Suppressor macrophage (primary cell): ENCODE data around the gene MCF2L2.

Experiments used
- DNase-seq, 4 experiments: peaks; one replicate each; pipeline ENCODE4 v3.0.0-alpha.2; 2020 to 2022

Gene MCF2L2

DNA sequence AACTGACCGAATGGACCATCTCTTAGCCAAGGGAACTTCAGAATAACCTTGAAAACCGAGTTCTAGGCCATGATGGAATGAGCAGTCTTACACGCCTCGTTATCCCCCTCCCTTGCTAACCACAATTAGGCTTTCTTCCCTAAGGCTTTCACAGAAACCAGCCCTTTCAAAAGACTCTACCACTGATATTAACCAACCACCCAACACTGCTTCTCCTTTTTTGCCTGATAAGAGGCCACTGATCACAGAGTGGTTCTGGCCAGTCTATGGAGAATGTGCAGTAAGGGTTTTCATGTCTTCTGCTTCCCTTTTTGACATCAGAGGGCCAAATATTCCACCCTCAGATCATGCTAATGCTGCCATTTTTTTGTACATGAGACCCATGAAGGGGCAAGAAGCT lies 59.3 kb downstream of the MCF2L2 start:
- peak; percentile 70 to 89 (median 83) for DNase-seq

DNA sequence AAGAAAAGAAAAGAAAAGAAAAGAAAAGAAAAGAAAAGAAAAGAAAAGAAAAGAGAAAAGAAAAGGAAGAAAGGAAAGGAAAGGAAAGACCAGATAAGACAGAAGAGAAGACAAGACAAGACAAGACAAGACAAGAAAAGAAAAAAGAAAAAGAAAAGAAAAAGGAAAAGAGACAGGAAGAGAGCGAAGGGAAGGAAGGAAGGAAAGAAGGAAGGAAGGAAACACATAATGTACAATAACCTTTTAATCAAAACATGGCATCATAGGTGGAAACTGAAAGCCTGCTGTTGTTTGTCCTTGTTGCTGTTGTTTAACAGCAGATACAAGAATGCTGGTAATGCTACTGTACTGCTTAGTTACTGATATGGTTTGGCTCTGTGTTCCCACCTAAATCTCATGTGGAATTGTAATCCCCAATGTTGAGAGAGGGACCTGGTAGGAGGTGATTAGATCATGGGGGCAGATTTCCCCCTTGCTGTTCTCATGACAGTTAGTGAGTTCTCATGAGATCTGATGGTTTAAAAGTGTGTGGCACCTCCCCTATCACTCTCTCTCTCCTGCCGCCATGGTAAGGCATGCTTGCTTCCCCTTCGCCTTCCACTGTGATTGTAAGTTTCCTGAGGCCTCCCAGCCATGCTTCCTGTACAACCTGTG lies 67.3 kb downstream of the MCF2L2 start:
- no peak for DNase-seq

DNA sequence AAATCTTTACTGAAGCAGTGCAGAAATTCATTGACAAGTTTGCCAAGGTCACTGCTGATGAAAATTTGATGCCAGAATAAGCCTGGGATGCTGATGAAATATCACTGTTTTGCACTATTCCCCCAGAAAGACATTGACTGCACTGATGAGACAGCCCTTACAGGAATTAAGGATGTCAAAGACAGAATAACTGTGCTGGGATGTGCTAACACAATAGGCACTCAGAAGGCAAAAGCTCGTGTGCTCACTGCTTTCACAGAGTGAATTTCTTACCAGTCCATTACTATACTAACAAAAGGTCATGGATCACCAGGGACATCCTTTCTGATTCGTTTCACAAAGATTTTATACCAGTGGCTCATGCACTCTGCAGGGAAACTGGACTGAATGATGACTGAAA lies 69.4 kb downstream of the MCF2L2 start:
- no peak for DNase-seq

DNA sequence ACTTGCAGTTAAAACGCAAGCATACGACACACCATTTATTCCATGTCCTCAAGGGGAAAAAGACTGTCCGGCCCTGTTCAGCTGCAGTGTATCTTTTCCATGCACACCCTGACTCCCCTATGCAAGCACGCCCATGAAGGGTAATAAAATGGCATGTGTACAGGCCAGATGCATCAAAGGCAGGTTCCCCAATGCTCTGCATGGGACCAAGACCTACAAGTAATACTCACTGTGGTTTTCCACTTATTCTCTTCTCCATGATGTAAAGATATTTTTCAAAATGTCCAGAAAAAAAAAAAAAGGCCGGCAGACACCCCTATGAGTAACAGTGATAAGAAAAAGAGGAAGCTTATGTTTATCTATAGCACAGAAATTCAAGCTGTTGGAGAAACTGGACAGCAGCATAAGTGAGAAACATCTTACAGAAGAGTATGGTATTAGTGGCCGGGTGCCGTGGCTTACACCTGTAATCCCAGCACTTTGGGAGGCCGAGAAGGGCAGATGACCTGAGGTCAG lies 70.8 kb downstream of the MCF2L2 start:
- no peak for DNase-seq

DNA sequence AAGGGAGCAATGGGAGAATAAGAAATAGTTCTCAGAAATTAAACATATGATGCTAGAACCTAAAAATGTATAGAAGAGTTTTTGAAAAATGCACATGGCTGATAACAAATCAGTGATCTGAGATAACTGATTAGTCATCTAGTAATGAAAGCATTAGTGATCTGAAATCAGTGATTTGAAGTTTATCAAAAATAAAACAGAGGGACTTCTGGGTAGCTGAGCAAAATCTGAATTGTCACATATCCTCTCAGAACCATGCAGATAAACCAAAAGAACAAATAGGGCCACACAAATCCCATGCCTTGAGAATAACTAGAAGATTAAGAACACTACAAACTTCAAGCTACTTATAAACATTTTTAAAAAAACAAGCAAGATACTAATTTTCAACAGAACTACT lies 71.5 kb downstream of the MCF2L2 start:
- DNase-seq: no peak

DNA sequence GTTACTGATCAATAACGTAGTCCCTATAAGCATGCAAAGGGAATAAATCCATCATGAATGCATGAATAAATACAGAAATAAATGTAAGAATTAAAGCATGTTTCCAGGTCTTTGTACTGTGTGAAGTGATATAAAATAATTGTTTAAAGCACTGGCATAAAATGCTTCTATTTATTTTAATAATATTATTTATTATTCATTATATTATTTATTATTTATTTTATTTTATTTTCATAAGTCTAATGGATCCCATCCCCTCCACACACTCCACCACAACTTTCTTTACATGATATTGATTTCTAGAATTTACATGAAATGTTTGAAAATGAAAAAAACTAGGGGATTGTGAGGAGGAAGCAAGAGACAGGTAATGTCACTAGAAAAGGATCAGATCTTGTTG lies 73.5 kb downstream of the MCF2L2 start:
- DNase-seq: no peak

DNA sequence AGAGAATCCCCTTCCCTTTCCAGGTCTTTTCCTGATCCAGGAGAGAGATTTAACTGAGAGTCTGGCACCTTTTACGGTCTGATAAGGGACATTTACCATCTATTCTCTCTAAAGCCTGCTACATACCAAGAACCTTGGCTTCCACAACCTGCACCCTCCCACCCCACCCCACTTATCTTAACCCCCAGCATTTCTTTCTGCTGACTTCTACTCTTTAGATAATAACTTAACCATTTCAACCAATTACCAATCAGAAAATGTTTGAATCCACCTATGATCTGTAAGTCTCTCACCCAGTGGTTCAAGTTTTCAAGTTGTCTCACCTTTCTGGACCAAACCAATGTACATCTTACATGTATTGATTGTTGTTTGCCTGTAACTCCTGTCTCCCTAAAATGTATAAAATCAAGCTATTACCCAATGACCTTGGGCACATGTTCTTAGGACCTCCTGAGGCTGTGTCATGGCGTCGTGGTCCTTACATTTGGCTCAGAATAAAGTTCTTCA lies 74.0 kb downstream of the MCF2L2 start:
- no peak for DNase-seq

DNA sequence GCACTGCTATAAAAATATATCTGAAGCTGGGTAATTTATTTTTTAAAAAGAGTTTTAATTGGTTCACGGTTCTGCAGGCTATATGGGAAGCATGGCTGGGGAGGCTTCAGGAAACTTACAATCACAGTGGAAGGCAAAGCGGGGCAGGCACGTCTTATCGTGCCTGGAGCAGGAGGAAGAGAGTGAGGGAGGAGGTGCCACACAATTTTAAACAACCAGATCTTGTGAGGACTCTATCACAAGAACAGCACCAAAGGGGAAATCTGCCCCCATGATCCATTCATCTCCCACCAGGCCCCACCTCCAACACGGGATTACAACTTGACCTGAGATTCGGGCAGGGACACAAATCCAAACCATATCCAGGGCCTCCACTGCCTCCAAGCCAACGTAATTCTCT lies 75.0 kb downstream of the MCF2L2 start:
- DNase-seq: no peak

DNA sequence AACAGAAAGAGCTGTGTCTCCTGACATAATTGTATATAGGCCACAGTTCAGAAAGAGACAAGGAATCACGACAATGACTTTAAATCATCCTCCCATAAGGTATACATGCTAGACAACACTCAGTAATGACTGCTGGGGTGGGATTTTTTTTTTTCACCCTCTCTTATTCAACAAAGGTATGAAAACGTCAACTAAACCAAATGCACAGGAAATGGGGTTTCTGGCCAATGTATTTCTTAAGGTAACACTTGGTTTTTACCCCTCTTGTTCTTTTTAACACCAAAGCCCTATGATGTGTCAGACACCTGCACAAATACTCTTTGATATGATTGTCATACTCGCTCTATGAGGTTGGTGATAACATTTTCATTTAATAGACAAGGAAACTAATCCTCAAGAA lies 78.3 kb downstream of the MCF2L2 start:
- no peak for DNase-seq

DNA sequence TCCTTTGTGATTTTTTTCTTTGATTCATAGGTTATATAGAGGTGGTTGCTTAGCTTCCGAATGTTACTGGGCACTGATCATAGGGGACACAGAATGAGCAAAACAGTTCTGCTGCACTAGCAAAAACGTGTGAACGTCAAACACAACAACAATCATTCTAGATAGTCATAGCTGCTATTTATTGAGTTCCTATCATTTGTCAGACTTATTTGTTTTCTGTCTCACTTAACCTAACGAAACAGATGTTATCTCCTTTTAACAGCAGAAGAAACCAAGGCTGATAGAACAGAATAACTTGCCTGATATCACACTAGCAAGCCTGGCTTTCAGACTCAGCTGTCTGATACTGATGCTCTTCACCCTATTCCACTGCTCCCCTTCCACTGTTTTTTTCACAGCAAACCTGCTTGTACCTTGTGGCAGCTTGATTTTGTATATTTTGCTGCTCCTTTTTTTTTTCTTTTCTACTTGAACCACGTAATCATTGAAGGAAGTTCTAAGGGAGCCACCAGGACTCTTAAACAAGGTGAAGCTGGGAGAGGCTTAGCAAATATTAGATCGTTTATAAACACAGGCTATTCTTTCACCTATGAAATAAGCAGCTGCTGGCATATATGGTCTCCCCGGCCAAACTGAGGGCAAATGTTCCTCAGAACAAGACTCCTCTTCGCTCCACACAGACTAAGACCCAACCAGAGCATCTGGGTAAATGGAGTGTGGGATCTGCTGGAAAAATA lies 78.8 kb downstream of the MCF2L2 start:
- no peak for DNase-seq

DNA sequence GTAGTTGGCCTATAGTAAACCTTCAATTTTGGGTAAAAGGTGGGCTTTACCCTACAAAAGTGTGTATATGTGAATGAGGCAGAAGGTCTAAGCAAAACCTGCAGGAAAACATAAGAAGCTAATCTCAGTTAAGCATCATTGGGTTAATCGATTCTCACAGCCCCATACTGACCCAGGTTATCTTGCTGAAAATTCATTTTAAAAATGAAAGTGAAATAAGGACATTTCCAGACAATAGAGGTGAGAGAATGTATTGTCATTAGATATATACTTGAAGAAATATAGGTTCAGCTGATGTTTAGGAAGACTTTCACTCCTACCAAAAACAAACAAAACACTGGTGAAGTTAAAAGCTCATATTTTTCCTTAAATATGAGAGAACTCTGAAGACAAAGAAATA lies 85.6 kb downstream of the MCF2L2 start:
- DNase-seq: no peak

DNA sequence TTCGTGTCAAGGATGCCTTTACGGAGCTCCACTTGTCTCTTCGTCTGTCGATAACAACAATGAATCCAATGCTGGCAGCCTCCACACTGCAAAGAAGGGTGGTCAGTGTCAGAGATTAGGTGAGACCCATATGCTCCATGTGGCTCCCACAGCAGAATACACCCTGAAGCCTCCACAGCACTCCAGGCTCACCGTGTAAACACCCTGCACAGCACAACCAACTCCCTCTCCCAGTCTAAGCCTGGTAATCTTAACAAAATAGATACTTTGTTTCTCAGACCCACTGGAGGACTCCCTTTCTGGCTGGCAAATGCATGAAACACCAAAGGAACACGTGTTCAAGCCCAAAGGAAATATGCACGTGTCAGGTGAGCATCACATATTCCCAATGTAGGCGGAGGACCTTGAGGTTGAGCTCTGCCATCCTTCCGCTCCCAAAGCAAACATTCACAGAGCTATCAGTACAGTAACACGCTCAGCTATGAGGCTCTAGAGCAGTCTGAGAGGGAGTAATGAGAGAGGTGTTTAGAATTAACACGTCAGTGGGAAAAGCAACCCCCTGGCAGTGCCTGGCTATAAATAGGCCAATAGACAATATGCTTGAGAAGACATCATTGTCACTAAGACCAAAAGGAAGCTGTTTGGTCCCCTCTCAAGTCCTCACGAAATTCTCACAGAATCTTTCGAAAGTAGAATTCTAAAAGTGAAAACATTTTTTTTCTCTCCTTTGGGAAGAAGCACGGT lies 86.7 kb downstream of the MCF2L2 start:
- no peak for DNase-seq

DNA sequence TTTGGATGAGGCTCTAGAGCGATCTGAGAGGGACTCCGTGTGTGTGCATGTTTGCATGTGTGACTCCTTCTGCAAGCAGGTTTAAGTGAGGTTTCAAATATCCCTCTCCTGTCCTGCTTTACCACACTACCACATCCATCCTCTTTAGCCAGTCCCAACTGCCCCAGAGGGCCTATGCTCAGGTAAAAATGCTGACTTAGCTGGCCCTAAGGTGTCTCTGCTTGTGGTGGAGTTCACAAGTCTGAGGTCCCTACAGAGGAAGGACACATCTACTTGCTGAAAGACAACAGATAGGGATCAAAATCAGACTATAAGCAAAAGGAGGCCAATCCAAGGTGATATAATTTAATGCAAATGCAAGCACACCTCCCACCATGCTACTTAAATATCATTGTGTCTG lies 88.2 kb downstream of the MCF2L2 start:
- no peak for DNase-seq

DNA sequence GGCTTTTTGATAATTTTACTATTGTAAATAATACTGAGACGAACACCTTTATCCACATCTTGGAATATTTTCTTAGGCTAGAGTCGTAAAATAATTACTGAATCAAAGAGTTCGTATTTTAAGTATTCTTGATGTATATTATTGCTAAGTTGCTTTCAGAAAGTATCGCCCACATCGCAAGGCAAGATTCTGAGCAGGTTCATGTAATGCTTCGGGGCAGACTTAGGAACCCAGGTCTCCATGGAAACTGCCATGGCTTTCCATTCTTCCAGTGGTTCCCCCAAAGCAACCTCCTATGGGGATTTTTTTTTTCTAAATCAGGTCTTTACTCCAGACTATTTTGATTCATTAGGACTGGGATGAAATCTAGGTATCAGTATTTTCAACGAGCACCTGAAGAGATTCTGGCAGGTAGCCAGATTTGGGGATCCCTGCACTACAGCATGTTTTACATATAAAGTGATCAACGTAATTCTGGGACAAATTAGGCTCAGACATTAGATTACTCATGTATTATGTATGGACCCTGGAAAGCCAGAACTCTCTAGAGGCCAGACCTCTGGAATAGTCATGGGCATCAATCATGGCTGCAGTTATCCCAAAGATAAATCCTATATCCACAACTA lies 88.8 kb downstream of the MCF2L2 start:
- DNase-seq: no peak

DNA sequence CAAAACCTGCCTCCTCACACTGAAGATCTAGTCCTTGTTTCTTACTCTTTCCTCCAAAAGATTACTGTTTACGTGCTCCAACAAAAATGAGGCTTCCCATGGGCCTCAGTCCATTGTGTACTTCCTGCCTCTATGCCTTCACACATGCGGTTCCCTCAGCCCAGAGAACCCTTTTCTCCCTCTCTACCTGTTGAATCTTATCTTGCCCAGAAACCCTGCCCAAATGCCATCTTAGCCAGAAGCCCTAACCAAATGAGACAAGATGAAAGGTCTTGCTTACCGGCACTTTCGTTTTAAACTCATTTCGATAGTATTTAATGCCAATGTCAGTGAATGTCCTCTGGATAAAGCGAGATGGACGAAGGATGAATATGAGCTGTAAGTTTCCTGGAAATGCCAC lies 89.9 kb downstream of the MCF2L2 start:
- DNase-seq: no peak

DNA sequence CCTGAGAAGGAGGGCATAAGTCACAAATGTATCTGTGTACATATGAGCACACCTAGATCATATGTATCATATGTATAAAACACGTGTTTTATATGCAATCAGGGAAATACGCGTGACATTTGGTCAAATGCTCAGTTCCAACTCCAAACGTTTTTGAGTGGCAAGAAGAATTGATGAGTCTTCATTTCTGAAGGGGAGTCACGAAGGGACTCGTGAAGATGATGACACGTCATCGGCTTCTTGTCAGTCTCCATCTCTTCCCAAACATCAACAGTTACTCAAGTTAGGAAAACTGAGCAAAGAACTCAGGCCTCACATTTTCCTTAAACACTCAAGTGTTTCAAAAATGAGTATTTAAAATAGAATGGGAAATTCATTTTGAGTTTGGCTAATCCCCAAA lies 95.9 kb downstream of the MCF2L2 start:
- no peak for DNase-seq

DNA sequence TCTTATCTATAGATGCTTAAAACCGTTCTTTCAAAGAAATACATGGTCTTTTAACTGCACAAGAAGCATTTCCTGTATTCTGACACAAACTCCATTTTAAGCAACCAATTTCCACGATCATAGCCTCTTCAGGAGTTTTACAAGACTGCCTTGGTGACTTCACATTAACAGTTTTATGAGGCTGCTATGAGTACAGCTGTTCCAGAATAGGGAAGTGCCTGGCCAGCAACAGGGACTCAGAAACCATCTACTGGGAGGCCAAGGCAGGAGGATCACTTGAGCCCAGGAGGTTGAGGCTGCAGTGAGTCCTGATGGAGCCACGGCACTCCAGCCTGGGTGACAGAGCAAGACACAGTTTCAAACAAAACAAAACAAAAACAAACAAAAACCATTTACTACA lies 96.9 kb downstream of the MCF2L2 start:
- DNase-seq: peak; percentile 20 to 67 (median 42)

DNA sequence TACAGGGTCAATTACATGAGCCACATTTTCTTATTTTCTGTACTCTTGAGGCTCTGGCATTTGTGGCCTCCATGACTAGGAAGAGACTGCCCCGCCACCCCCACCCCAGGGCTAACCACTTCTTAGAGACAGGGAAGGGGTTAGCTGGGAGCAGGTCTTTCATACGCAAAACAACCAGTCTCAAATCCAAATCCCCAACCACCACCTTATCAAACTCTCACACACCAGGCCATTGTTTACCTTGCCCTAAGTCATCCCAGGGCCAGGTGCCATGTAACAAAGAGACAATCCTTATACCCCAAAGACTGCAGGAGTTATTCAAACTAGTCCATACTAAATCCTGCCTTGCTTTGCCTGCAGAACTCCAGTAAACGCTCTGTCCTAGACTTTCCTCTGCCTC lies 97.5 kb downstream of the MCF2L2 start:
- no peak for DNase-seq

DNA sequence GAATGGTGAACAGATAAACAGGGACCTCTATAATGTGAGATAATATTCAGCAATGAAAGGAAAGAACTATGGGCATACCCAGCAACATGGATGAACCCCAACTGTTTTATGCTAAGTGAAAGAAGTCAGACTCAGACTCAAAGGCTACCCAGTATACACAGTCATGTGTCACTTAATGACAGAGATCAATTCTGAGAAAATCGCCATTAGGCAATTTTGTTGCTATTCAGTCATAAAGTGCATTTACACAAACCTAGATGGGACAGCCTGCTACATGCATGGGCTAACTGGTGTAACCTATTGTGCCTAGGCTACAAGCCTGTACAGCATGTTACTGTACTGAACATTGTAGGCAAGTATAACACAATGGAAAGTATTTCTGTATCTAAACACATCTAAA lies 98.9 kb downstream of the MCF2L2 start:
- no peak for DNase-seq

DNA sequence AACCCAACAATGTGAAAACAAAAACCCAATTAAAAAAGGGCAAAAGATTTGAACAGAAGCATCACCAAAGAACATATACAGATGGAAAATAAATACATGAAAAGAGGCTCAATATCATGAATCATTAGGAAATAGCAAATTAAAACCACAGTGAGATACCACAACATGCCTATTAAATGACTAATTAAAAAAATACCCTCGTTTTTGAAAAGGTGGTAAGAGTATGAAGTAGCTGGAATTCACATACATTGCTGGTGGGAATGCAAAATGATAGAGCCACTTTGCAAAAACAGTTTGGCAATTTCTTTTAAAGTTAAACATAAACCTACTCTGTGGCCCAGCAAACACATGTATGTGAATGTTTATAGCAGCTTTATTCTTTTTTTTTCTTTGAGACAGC lies 99.6 kb downstream of the MCF2L2 start:
- DNase-seq: no peak

DNA sequence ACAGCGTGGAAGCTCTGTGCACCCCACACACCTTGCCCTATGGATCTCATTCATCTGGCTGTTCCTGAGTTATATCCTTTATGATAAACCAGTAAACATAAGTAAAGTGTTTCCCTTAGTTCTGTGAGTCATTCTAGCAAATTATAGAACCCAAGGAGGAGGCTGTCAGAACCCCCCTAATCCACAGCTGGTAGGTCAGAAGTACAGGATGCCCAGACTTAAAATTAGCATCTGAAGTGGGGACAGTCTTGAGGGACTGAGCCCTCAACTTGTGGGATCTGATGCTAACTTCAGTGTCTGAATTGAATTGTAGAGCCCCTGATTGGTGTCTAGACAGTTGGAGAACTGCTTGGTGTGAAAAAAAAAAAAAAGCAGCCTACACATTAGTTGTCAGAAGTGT lies 100.3 kb downstream of the MCF2L2 start:
- DNase-seq: no peak

DNA sequence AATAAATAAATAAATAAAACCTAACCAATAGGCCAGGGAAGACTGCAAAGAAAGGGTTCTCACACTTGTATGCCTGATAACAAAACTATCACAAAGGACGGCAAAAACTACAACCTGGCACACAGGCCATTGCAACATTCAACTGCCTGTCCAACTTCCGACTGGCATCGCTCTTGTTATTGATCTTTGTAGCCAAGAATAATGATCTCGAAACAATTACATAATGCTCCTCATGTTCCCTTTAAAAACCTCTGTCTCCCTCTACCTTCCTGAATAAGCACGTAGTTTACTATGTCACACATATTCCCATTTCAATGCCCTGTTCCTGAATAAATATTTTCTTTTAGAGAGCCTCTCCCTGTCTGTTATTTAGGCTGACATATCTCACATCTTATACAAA lies 101.1 kb downstream of the MCF2L2 start:
- no peak for DNase-seq

DNA sequence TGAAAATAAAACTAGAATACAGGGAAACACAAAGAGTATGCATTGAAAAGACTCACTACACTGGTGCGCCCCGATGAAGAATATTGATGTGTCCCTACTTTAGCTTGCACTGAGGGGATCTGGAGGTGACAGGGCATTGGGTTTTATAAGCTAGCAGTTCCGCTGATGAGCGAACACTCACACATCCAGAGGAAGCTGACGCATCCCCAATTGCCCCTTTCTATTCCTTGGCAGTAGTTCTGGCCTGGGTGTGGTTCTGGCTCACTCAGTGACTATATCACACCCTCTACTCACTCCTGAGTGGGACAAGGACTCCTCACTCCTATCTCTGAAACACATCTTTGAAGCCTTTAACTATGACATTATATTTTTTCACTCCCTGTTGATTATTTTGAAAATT lies 104.3 kb downstream of the MCF2L2 start:
- no peak for DNase-seq
